GM12878 (cell line): ENCODE data around the gene XCR1. TPM values are rescaled to one million over a fixed set of nuclear protein-coding genes. Genes with fewer than 3 reads are reported as not detected.

Source experiments
- ATAC-seq: fragments of 200-7000 bp; cut with Tn5 transposase; 3 replicates; pipeline ENCODE4 v1.9.1; 2020; ENCODE audit warnings: mild to moderate bottlenecking, moderate library complexity
- BruUV-seq: library from RNA; stranded (reverse); fragments of 400-500 nt; replicated peaks from 2 replicates; lab custom pipeline; 2021; lab: Mats Ljungman, UMichigan
- CTCF ChIA-PET: fragments of 300-600 bp; sonication (Branson Sonifier 250); formaldehyde crosslinking; extraction: SDS; loops from one replicate; lab custom pipeline; 2021; ENCODE audit warnings: inconsistent platforms; lab: Yijun Ruan, JAX
- POLR2A ChIA-PET: fragments of 350-600 bp; formaldehyde crosslinking; extraction: SDS; loops from one replicate; lab custom pipeline; 2021; ENCODE audit warnings: inconsistent platforms; lab: Charles Lee
- RAD21 ChIA-PET: fragments of 300-600 bp; sonication (Branson Sonifier 250); formaldehyde crosslinking; loops from one replicate; lab custom pipeline; 2023; ENCODE audit warnings: antibody characterized with exemption; ENCODE audit not compliant: unreplicated experiment; lab: Charles Lee
- SMC1A ChIA-PET: fragments of 300-600 bp; sonication (Branson Sonifier 250); formaldehyde crosslinking; loops from one replicate; lab custom pipeline; 2023; ENCODE audit not compliant: unreplicated experiment, uncharacterized antibody; lab: Charles Lee
- DNase-seq: peaks from one replicate; pipeline ENCODE4 v3.0.0-alpha.2; 2011; ENCODE audit warnings: low read depth, low spot score
- FAIRE-seq: peaks from 3 replicates; lab custom pipeline; 2011; peaks lifted over from hg19 to GRCh38; lab: Jason Lieb, UNC
- H2AFZ ChIP-seq: 2 replicates; pipeline ENCODE4 v1.6.0; 2011; ENCODE audit warnings: low read depth, low read length, control low read depth; ENCODE audit not compliant: control insufficient read depth
- H3K27ac ChIP-seq: 2 replicates; pipeline ENCODE4 v1.5.1; 2011; ENCODE audit warnings: control low read depth; ENCODE audit not compliant: control insufficient read depth, insufficient read depth
- H3K27me3 ChIP-seq, 2 experiments: replicated peaks in 1 of 2; 2 replicates each; pipeline versions ENCODE4 v1.6.0 to v1.6.1; 2011; ENCODE audit warnings: low read length in 1 of 2; ENCODE audit not compliant: control insufficient read depth in 2 of 2, insufficient read depth in 2 of 2
- H3K36me3 ChIP-seq, 2 experiments: 2 replicates each; pipeline ENCODE4 v1.5.1; 2011; ENCODE audit warnings: low read length in 1 of 2; ENCODE audit not compliant: control insufficient read depth in 2 of 2, insufficient read depth in 2 of 2
- H3K4me1 ChIP-seq: 2 replicates; pipeline ENCODE4 v1.6.1; 2011; ENCODE audit warnings: mild to moderate bottlenecking, low read length, moderate library complexity, mixed read lengths; ENCODE audit not compliant: control insufficient read depth, insufficient read depth
- H3K4me2 ChIP-seq: 2 replicates; pipeline ENCODE4 v1.6.0; 2011; ENCODE audit warnings: control low read depth; ENCODE audit not compliant: control insufficient read depth, insufficient read depth
- H3K4me3 ChIP-seq: fragments of 200-600 bp; sonication (generic); 2 replicates; pipeline ENCODE4 v1.5.1; 2016
- H3K79me2 ChIP-seq: 2 replicates; pipeline ENCODE4 v1.6.0; 2011; ENCODE audit warnings: low read length; ENCODE audit not compliant: control insufficient read depth, insufficient read depth
- H3K9ac ChIP-seq: 2 replicates; pipeline ENCODE4 v1.8.0; 2011; ENCODE audit warnings: low read length, control low read depth, mixed read lengths; ENCODE audit not compliant: control insufficient read depth, insufficient read depth
- H3K9me3 ChIP-seq: replicated peaks from 3 replicates; pipeline ENCODE4 v1.5.1; 2011; ENCODE audit warnings: mild to moderate bottlenecking, low read length; ENCODE audit not compliant: control insufficient read depth, insufficient read depth
- H4K20me1 ChIP-seq: 2 replicates; pipeline ENCODE4 v1.6.0; 2011; ENCODE audit not compliant: control insufficient read depth, insufficient read depth
- ASH2L ChIP-seq: fragments of 300-600, 200-600 bp; sonication (generic); IDR thresholded peaks from 2 replicates; pipeline ENCODE4 v1.6.1; 2017; ENCODE audit warnings: low read depth, mild to moderate bottlenecking, borderline replicate concordance
- BACH1 ChIP-seq: fragments of 450-650 bp; IDR thresholded peaks from 2 replicates; pipeline ENCODE4 v1.6.1; 2017; ENCODE audit warnings: mild to moderate bottlenecking, borderline replicate concordance
- CHD4 ChIP-seq: fragments of 200-600 bp; sonication (generic); IDR thresholded peaks from 2 replicates; pipeline ENCODE4 v1.6.1; 2016; ENCODE audit warnings: mild to moderate bottlenecking
- E4F1 ChIP-seq: fragments of 450-650 bp; IDR thresholded peaks from 2 replicates; pipeline ENCODE4 v1.6.1; 2018; ENCODE audit warnings: borderline replicate concordance, mild to moderate bottlenecking; ENCODE audit not compliant: partially characterized antibody
- EED ChIP-seq: sonication (generic); IDR thresholded peaks from 2 replicates; pipeline ENCODE4 v1.6.1; 2016; ENCODE audit warnings: antibody characterized with exemption, low read depth
- JUNB ChIP-seq: IDR thresholded peaks from 2 replicates; pipeline ENCODE4 v1.6.1; 2016; ENCODE audit warnings: antibody characterized with exemption, mild to moderate bottlenecking
- MEF2B ChIP-seq: fragments of 450-650 bp; IDR thresholded peaks from 2 replicates; pipeline ENCODE4 v1.6.1; 2018; ENCODE audit warnings: mild to moderate bottlenecking, moderate library complexity; ENCODE audit not compliant: partially characterized antibody, poor library complexity, severe bottlenecking
- NKRF ChIP-seq: fragments of 450-650 bp; conservative IDR thresholded peaks from 2 replicates; pipeline ENCODE4 v1.6.1; 2017; ENCODE audit warnings: mild to moderate bottlenecking, moderate library complexity
- PAX5 ChIP-seq: IDR thresholded peaks from 2 replicates; pipeline ENCODE4 v1.6.1; 2011; ENCODE audit warnings: low read depth, low read length, borderline replicate concordance
- PBX3 ChIP-seq: IDR thresholded peaks from 2 replicates; pipeline ENCODE4 v1.6.1; 2011; ENCODE audit warnings: mild to moderate bottlenecking, low read depth, low read length, moderate library complexity; ENCODE audit not compliant: insufficient replicate concordance
- RUNX3 ChIP-seq: IDR thresholded peaks from 2 replicates; pipeline ENCODE4 v1.6.1; 2012; ENCODE audit warnings: low read length, inconsistent platforms
- SIX5 ChIP-seq: IDR thresholded peaks from 2 replicates; pipeline ENCODE4 v1.6.1; 2011; ENCODE audit warnings: mild to moderate bottlenecking, low read depth, low read length, moderate library complexity; ENCODE audit not compliant: severe bottlenecking
- SPI1 ChIP-seq: IDR thresholded peaks from 2 replicates; pipeline ENCODE4 v1.6.1; 2011; ENCODE audit warnings: low read depth, mild to moderate bottlenecking, low read length, moderate library complexity, borderline replicate concordance; ENCODE audit not compliant: insufficient read depth
- SUZ12 ChIP-seq: fragments of 200-600 bp; sonication (generic); IDR thresholded peaks from one replicate; pipeline ENCODE4 v1.6.1; 2018; ENCODE audit warnings: antibody characterized with exemption, mild to moderate bottlenecking; ENCODE audit not compliant: unreplicated experiment
- WRNIP1 ChIP-seq: IDR thresholded peaks from 2 replicates; pipeline ENCODE4 v1.6.1; 2011; ENCODE audit warnings: low read depth, low read length, improper control_type of control experiment, borderline replicate concordance
- YBX1 ChIP-seq: fragments of 450-650 bp; IDR thresholded peaks from 2 replicates; pipeline ENCODE4 v1.6.1; 2016; ENCODE audit warnings: antibody characterized with exemption
- WGBS: methylation state at CpG from one replicate; pipeline ENCODE4 v1.1.6; 2016; ENCODE audit warnings: low lambda C conversion rate; ENCODE audit not compliant: insufficient replicate concordance, insufficient coverage; ENCODE audit errors: missing lambda C conversion rate; 5-methylcytosine and 5-hydroxymethylcytosine counted together
- in situ Hi-C: fragments of 300-500 bp; cut with MboI; formaldehyde crosslinking; loops from 9 replicates; pipeline ENCODE4 v1.14.3; 2018; ENCODE audit warnings: mixed read lengths
- intact Hi-C: fragments of 100-400 bp; cut with micrococcal nuclease; formaldehyde crosslinking; loops from one replicate; pipeline ENCODE4 v1.14.2; 2022; ENCODE audit not compliant: unreplicated experiment
- polyA plus RNA-seq, 11 experiments: library from polyadenylated mRNA; depleted of rRNA in 4 of 11; unstranded in 6 of 11; stranded (reverse) in 5 of 11; fragments of >200 nt; fragmentation: Nextera tagmentation in 4 of 11; fragmentation: Illumina TruSeq in 1 of 11; extraction: Ambion mirVana in 4 of 11; extraction: Trizol in 1 of 11; gene quantifications; 1 replicate in 1 of 11; 2 replicates in 10 of 11; pipeline versions ENCODE4 v1.2.1 to v1.2.3, GENCODE V29; 2011 to 2016; ENCODE audit warnings: inconsistent platforms in 2 of 11, missing spikeins in 2 of 11, low read depth in 1 of 11
- total RNA-seq, 4 experiments: library from RNA; depleted of rRNA in 3 of 4; stranded (reverse); fragments of >200 nt in 3 of 4; fragmentation: Illumina TruSeq in 1 of 4; extraction: Trizol in 1 of 4; gene quantifications; 2 replicates each; pipeline versions ENCODE4 v1.2.1 to v1.2.3, GENCODE V29; 2013 to 2021

Gene XCR1
- total and polyA plus RNA-seq, 10 of the 15 experiments (the other 5 are each of a cell fraction or from before 2014, with no cell fraction given) = 0.02 to 0.29 (median 0.13) TPM; not detected in 2

GRCh38 chr3:46059432-46059831 lies 32.1 kb upstream of the XCR1 start:
- Histone ChIP-seq H3K27ac (peak overlapping the region; percentile 51), H3K9ac (no peak overlapping the region), H3K79me2 (no peaks in the 10 kb centered on the region), H3K4me3 (0 out of 2 replicates have a peak overlapping the region, but pooled peaks have one; percentile 25), H4K20me1 (no peaks in the 10 kb centered on the region), H3K36me3 (no peaks in the 10 kb centered on the region), H2AFZ (no peak overlapping the region), H3K4me1 (peaks cover 29% of the 10 kb centered on the region), H3K4me2 (peak overlapping the region; percentile 56), H3K9me3 (no peaks in the 10 kb centered on the region; the same call in 2 of the 3 replicates), H3K27me3 (no peaks in the 10 kb centered on the region)
- FAIRE-seq (no peak), ATAC-seq (peak; percentile 91), DNase-seq (peak; percentile 38)
- ChIA-PET SMC1A (interaction anchor here (0.7 to 7.8 kb wide), 10 partner anchors 8 to 182 kb away, joined by 3 to 59 read pairs (median 3); no protein-coding TSS in a partner anchor), CTCF (interaction anchor here (1.0 to 3.2 kb wide), 5 partner anchors 8 to 319 kb away, joined by 3 to 19 read pairs (median 3); no protein-coding TSS in a partner anchor), RAD21 (interaction anchor here (1.0 to 1.4 kb wide), 2 partner anchors 11 to 123 kb away, joined by 3 read pairs; no protein-coding TSS in a partner anchor), POLR2A (no interaction called here)
- intact Hi-C loops (no loop called here), in situ Hi-C loops (no loop called here)
- 4% methylated on average over 3 of the region's 3 CpGs for WGBS
- no TSS peak for BruUV-seq
- no peak for TF ChIP-seq SUZ12
- no peak for TF ChIP-seq ASH2L
- peak; percentile 52; the same call in 1 of the 2 replicates for TF ChIP-seq JUNB
- TF ChIP-seq SIX5 = no peak
- TF ChIP-seq SPI1 = peak; percentile 96
- no peak for TF ChIP-seq PBX3
- TF ChIP-seq YBX1 = no peak
- no peak for TF ChIP-seq E4F1
- TF ChIP-seq CHD4 = no peak
- no peak for TF ChIP-seq WRNIP1
- TF ChIP-seq MEF2B = peak; percentile 50
- no peak for TF ChIP-seq NKRF
- TF ChIP-seq EED = no peak; the same call in 1 of the 2 replicates
- TF ChIP-seq PAX5 = peak; percentile 46; the same call in 1 of the 2 replicates
- peak; percentile 59 for TF ChIP-seq RUNX3
- TF ChIP-seq BACH1 = peak; percentile 80; the same call in 1 of the 2 replicates
